Measurements from ENCODE around the gene KLHL41.
"Not testable (repeated sequence)": the region's sequence is repeated elsewhere in the genome, so short reads cannot be mapped to it uniquely, and the experiment has no call there.

KLHL41 gene

GRCh38 chr2:169573160-169573973 lies 63.9 kb downstream of the KLHL41 start, which contains the start of gene FASTKD1:
Gene FASTKD1 (minus strand): TSS chr2:169573865. CDS start chr2:169572029, 1,836 bp downstream.
- peak; percentile 86 for DNase-seq

- DNase-seq, result no peak
Measured at GRCh38 chr2:169573974-169574299, 64.4 kb downstream of the KLHL41 start.

GRCh38 chr2:169574539-169574938 lies 65.0 kb downstream of the KLHL41 start:
- DNase-seq, result not testable (repeated sequence)

GRCh38 chr2:169575264-169575663 lies 65.8 kb downstream of the KLHL41 start:
- DNase-seq, result not testable (repeated sequence)
